ENCODE measurements around the gene NPC1L1.

NPC1L1 gene

DNA sequence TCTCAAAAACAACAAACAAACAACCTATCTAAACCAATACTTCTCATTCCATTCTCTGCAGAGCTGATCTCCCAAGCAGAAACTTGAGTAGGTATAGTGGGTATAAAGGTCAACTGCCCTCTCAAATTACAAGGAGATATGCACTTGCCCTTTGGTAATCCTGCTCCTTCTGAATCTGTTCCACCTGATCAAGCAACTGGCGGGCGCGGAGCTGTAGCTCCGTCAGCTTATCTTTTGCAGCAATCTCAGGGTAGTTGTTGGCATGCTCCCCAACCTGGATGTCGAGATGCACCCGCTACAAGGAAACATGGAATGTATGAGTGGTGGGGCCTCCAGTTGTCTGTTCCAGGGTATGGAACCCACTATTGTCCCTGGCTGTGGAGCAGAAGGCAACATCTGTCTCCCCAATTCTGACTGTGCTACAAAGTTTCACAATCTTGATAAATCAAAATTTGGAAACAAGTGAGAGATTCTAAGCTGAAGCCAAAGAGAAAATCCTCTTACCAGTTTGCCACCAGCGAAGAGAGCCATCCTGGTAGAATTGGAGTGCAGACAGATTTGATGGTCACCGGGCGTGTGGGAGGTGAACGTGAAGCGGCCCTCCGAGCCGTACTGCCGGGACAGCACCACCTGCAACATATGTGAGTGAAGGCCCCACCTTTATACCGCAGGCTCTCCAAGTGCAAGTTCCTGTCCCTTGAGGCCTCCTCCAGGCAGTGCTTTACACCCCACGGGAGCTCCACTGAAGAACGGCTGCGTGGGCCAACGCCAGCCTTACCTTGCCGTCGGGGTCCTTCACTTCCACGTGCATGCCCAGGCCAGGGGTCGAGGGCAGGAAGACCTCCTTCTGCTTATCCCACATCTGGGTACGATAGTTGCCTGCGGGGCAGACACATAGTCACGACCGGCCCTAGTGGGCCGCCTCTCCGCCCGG is 40.1 kb upstream of the NPC1L1 start:
- peak; percentile 50 for DNase-seq (ENCODE audit: low spot score)
- TF ChIP-seq, protein P1, sequence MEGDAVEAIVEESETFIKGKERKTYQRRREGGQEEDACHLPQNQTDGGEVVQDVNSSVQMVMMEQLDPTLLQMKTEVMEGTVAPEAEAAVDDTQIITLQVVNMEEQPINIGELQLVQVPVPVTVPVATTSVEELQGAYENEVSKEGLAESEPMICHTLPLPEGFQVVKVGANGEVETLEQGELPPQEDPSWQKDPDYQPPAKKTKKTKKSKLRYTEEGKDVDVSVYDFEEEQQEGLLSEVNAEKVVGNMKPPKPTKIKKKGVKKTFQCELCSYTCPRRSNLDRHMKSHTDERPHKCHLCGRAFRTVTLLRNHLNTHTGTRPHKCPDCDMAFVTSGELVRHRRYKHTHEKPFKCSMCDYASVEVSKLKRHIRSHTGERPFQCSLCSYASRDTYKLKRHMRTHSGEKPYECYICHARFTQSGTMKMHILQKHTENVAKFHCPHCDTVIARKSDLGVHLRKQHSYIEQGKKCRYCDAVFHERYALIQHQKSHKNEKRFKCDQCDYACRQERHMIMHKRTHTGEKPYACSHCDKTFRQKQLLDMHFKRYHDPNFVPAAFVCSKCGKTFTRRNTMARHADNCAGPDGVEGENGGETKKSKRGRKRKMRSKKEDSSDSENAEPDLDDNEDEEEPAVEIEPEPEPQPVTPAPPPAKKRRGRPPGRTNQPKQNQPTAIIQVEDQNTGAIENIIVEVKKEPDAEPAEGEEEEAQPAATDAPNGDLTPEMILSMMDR (IDR thresholded peaks at IDR 0.05; ENCODE audit: extremely low read depth, missing control alignments), result no peak

DNA sequence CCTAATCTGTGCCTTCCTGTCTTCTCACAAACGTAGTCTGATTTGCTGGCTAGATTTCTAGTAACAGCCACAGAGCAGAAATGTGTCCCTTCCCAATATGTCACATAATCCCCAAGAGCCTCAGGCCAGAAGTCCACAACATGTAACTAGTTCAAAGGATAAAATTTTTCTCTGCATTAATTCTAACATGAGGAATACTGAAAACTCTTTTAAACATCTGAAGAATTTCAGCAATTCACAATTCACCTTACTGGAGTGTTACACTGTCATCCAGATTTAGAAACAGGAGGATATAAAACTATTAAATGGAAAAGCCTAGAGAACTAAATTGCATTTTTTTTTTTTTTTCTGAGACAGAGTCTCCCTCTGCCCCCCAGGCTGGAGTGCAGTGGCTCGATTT is 35.1 kb upstream of the NPC1L1 start:
- TF ChIP-seq, protein P1 (IDR thresholded peaks at IDR 0.05; ENCODE audit: extremely low read depth, missing control alignments), result no peak
- DNase-seq (ENCODE audit: low spot score), result no peak

DNA sequence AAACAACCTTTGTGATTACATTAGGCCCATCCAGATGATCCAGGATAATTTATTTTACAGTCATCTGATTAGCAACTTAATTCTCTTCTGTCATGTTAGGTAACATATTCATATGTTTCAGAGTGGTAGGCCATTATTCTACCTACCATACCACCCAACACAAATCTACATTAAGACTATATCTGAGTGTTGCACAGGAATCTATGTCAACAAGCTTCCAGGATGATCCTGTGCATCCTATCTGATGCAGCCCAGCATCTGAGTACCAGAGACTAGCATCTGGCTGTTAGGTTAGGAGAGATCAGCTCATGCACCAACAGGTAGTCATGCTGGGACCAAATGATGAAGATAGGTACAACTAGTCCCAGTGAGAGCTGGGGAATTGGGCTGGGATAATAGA is 33.9 kb upstream of the NPC1L1 start:
- DNase-seq (ENCODE audit: low spot score), result no peak
- TF ChIP-seq, protein P1 (IDR thresholded peaks at IDR 0.05; ENCODE audit: extremely low read depth, missing control alignments), result no peak

GRCh38 chr7:44574287-44574872 is 33.2 kb upstream of the NPC1L1 start:
- TF ChIP-seq, protein P1 (IDR thresholded peaks at IDR 0.05; ENCODE audit: extremely low read depth, missing control alignments), result no peak
- DNase-seq (ENCODE audit: low spot score), result no peak

DNA sequence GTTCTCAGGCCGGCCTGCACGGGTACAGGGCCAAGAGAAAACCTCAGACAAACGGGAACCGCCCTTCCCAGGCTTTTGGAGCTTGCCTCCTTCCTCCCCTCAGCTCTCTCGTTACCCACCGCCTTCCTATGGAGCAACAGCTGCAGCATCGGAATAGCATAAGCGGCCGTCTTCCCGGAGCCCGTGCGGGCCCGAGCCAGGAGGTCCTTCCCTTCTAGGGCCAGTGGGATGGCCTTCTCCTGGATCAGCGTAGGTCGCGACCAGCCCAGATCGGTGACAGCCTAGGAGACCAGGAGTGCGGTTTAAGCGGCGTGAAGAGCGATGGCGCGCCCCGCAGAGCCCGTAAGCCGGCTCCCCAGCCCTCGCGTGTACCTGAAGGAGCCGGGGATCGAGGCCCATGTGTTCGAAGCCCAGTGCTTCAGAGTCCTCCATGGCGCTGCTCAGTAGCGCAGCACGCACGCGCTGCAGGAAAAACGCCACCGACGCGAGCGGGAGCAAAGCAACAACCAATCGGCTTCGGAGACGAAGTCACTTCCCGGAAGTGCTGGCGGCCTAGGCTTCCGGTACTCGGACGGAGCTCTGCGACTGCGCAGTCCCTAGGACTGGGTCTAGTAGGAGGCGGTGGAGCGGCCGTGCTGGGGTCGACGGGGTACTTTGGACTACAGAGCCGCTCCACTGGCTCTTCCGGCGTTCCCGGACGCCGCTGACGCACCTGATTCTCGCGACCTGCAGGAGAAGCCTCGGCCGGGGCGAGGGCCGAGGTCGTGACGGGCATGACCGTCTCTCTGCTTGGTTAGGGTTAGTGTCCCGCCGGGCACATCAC is 32.5 kb upstream of the NPC1L1 start, which contains the start of gene DDX56:
TSS of gene DDX56 (minus strand) at position 445 of the 823 bp plus-strand sequence. CDS start at position 432, 13 bp downstream.
- peak; percentile 92 for DNase-seq (ENCODE audit: low spot score)
- TF ChIP-seq, protein P1 (IDR thresholded peaks at IDR 0.05; ENCODE audit: extremely low read depth, missing control alignments), result no peak

GRCh38 chr7:44572771-44573170 is 31.6 kb upstream of the NPC1L1 start:
- TF ChIP-seq, protein P1 (IDR thresholded peaks at IDR 0.05; ENCODE audit: extremely low read depth, missing control alignments), result no peak
- no peak for DNase-seq (ENCODE audit: low spot score)

Measured in GM20000 (cell line).